Trophoblast cell (in vitro differentiated cells and primary cell): ENCODE measurements around the gene DGKA.
A peak's percentile ranks its signal among the peaks of the same experiment; 100 is the strongest.
"Not testable (repeated sequence)": the region's sequence is repeated elsewhere in the genome, so short reads cannot be mapped to it uniquely, and the experiment has no call there.

ENCODE experiments used
- DNase-seq, 2 donors: peaks; one replicate each; pipeline ENCODE4 v3.0.0-alpha.2; 2016
- H2AFZ ChIP-seq: 2 replicates; pipeline ENCODE4 v1.6.1; 2013; ENCODE audit warnings: low read length, moderate library complexity, mild to moderate bottlenecking; ENCODE audit not compliant: insufficient read depth, poor library complexity
- H2AK5ac ChIP-seq: 2 replicates; pipeline ENCODE4 v1.6.1; 2013; ENCODE audit warnings: mild to moderate bottlenecking, low read length
- H2BK120ac ChIP-seq: 2 replicates; pipeline ENCODE4 v1.6.1; 2013; ENCODE audit warnings: low read length, mild to moderate bottlenecking, moderate library complexity; ENCODE audit not compliant: insufficient read depth, poor library complexity
- H2BK12ac ChIP-seq: 2 replicates; pipeline ENCODE4 v1.6.1; 2013; ENCODE audit warnings: mild to moderate bottlenecking, low read length, moderate library complexity
- H2BK5ac ChIP-seq: 2 replicates; pipeline ENCODE4 v1.6.1; 2013; ENCODE audit warnings: low read length, low read depth, moderate library complexity, mild to moderate bottlenecking; ENCODE audit not compliant: poor library complexity
- H3K14ac ChIP-seq: 2 replicates; pipeline ENCODE4 v1.6.1; 2013; ENCODE audit warnings: mild to moderate bottlenecking, low read length
- H3K18ac ChIP-seq: 2 replicates; pipeline ENCODE4 v1.6.1; 2013; ENCODE audit warnings: mild to moderate bottlenecking, low read length
- H3K23ac ChIP-seq: 2 replicates; pipeline ENCODE4 v1.6.1; 2013; ENCODE audit warnings: low read length
- H3K27ac ChIP-seq: 2 replicates; pipeline ENCODE4 v1.5.1; 2013; ENCODE audit warnings: low read depth, mild to moderate bottlenecking, inconsistent platforms, low read length, moderate library complexity
- H3K27me3 ChIP-seq: 2 replicates; pipeline ENCODE4 v1.6.1; 2013; ENCODE audit warnings: inconsistent platforms, mild to moderate bottlenecking, low read length, moderate library complexity; ENCODE audit not compliant: insufficient read depth
- H3K36me3 ChIP-seq, 2 experiments: 1 replicate in 1 of 2; 2 replicates in 1 of 2; pipeline ENCODE4 v1.6.1; 2013; ENCODE audit warnings: low read length in 2 of 2, mild to moderate bottlenecking in 2 of 2, moderate library complexity in 1 of 2; ENCODE audit not compliant: insufficient read depth in 2 of 2, control insufficient read depth in 1 of 2
- H3K4ac ChIP-seq: 2 replicates; pipeline ENCODE4 v1.6.1; 2013; ENCODE audit warnings: low read depth, mild to moderate bottlenecking, low read length, moderate library complexity
- H3K4me1 ChIP-seq, 2 experiments: 1 replicate in 1 of 2; 2 replicates in 1 of 2; pipeline ENCODE4 v1.6.1; 2013; ENCODE audit warnings: low read length in 2 of 2, mild to moderate bottlenecking in 2 of 2, moderate library complexity in 1 of 2; ENCODE audit not compliant: insufficient read depth in 2 of 2, control insufficient read depth in 1 of 2
- H3K4me2 ChIP-seq: 2 replicates; pipeline ENCODE4 v1.6.1; 2013; ENCODE audit warnings: inconsistent platforms, mild to moderate bottlenecking, low read length, moderate library complexity
- H3K4me3 ChIP-seq: 2 replicates; pipeline ENCODE4 v1.5.1; 2013; ENCODE audit warnings: mild to moderate bottlenecking, low read depth, low read length, inconsistent platforms
- H3K79me1 ChIP-seq: one replicate; pipeline ENCODE4 v1.6.1; 2013; ENCODE audit warnings: low read length
- H3K79me2 ChIP-seq: 2 replicates; pipeline ENCODE4 v1.6.1; 2013; ENCODE audit warnings: low read length, mild to moderate bottlenecking; ENCODE audit not compliant: control insufficient read depth, insufficient read depth, poor library complexity
- H3K9ac ChIP-seq: 2 replicates; pipeline ENCODE4 v1.6.1; 2013; ENCODE audit warnings: mild to moderate bottlenecking, low read length
- H3K9me3 ChIP-seq: 2 replicates; pipeline ENCODE4 v1.6.1; 2013; ENCODE audit warnings: low read depth, mild to moderate bottlenecking, control low read depth, inconsistent platforms, low read length; ENCODE audit not compliant: insufficient read depth
- H4K12ac ChIP-seq: 2 replicates; pipeline ENCODE4 v1.6.1; 2013; ENCODE audit warnings: low read depth, mild to moderate bottlenecking, low read length, moderate library complexity
- H4K8ac ChIP-seq: 2 replicates; pipeline ENCODE4 v1.6.1; 2013; ENCODE audit warnings: low read depth, mild to moderate bottlenecking, low read length, moderate library complexity
- H4K91ac ChIP-seq: one replicate; pipeline ENCODE4 v1.6.1; 2013; ENCODE audit warnings: low read depth, mild to moderate bottlenecking, low read length, moderate library complexity
- WGBS: extraction: QIAGEN DNeasy Blood & Tissue Kit; methylation state at CpG from one replicate; pipeline ENCODE4 v1.1.7; 2013; ENCODE audit warnings: missing lambda C conversion rate; ENCODE audit not compliant: insufficient read length, insufficient coverage; ENCODE audit errors: extremely low coverage; 5-methylcytosine and 5-hydroxymethylcytosine counted together

Gene DGKA

GRCh38 chr12:55909513-55909884 is 21.5 kb upstream of the DGKA start:
- no peak for DNase-seq
- no peaks in the 10 kb centered on the region for H3K79me1 ChIP-seq
- no peak overlapping the region for H4K8ac ChIP-seq
- H3K14ac ChIP-seq = no peak overlapping the region
- H3K9ac ChIP-seq = no peak overlapping the region
- no peak overlapping the region for H2BK120ac ChIP-seq
- no peak overlapping the region for H3K4me3 ChIP-seq
- H3K36me3 ChIP-seq = peaks cover 2 to 13% of the 10 kb centered on the region in 2 experiments
- H2AK5ac ChIP-seq = no peak overlapping the region
- H4K12ac ChIP-seq = no peak overlapping the region
- no peak overlapping the region for H3K4ac ChIP-seq
- H3K9me3 ChIP-seq = no peaks in the 10 kb centered on the region
- no peak overlapping the region for H2BK12ac ChIP-seq
- no peak overlapping the region for H3K4me2 ChIP-seq
- H3K18ac ChIP-seq = no peak overlapping the region
- H3K4me1 ChIP-seq = no peaks in the 10 kb centered on the region
- no peaks in the 10 kb centered on the region for H3K27me3 ChIP-seq
- H2BK5ac ChIP-seq = no peak overlapping the region
- no peak overlapping the region for H3K23ac ChIP-seq
- peaks cover 2% of the 10 kb centered on the region for H3K79me2 ChIP-seq
- no peak overlapping the region for H4K91ac ChIP-seq
- no peak overlapping the region for H3K27ac ChIP-seq
- WGBS = no CpG with 5 or more reads among the region's 2 CpGs
- no peak overlapping the region for H2AFZ ChIP-seq

- peaks cover 4% of the 10 kb centered on the region for H3K79me2 ChIP-seq
- H2BK120ac ChIP-seq = no peak overlapping the region
- no peak overlapping the region for H3K9ac ChIP-seq
- no peak overlapping the region for H4K8ac ChIP-seq
- H3K4me1 ChIP-seq = no peaks in the 10 kb centered on the region
- no peak for DNase-seq
- H2BK5ac ChIP-seq = no peak overlapping the region
- H4K12ac ChIP-seq = no peak overlapping the region
- no peak overlapping the region for H3K14ac ChIP-seq
- peaks cover 2 to 12% of the 10 kb centered on the region in 2 experiments for H3K36me3 ChIP-seq
- no peaks in the 10 kb centered on the region for H3K27me3 ChIP-seq
- no peak overlapping the region for H3K18ac ChIP-seq
- H3K79me1 ChIP-seq = no peaks in the 10 kb centered on the region
- H3K9me3 ChIP-seq = no peaks in the 10 kb centered on the region
- H4K91ac ChIP-seq = no peak overlapping the region
- WGBS = no CpG with 5 or more reads among the region's 4 CpGs
- no peak overlapping the region for H3K4me2 ChIP-seq
- H3K23ac ChIP-seq = no peak overlapping the region
- no peak overlapping the region for H3K4ac ChIP-seq
- no peak overlapping the region for H2BK12ac ChIP-seq
- H2AFZ ChIP-seq = no peak overlapping the region
- no peak overlapping the region for H2AK5ac ChIP-seq
- no peak overlapping the region for H3K4me3 ChIP-seq
- no peak overlapping the region for H3K27ac ChIP-seq
Observed at GRCh38 chr12:55912908-55913307, 18.1 kb upstream of the DGKA start.

- Histone ChIP-seq H2BK120ac (no peak overlapping the region), H2AK5ac (no peak overlapping the region), H3K36me3 (peaks cover 2 to 13% of the 10 kb centered on the region in 2 experiments), H4K8ac (no peak overlapping the region), H4K91ac (no peak overlapping the region), H3K9me3 (no peaks in the 10 kb centered on the region), H3K27ac (no peak overlapping the region), H3K27me3 (no peaks in the 10 kb centered on the region), H2AFZ (no peak overlapping the region), H2BK12ac (no peak overlapping the region), H3K23ac (no peak overlapping the region), H3K4me2 (no peak overlapping the region), H2BK5ac (no peak overlapping the region), H3K79me1 (no peaks in the 10 kb centered on the region), H3K9ac (no peak overlapping the region), H3K79me2 (peaks cover 8% of the 10 kb centered on the region), H3K4me1 (no peaks in the 10 kb centered on the region), H4K12ac (no peak overlapping the region), H3K14ac (no peak overlapping the region), H3K4ac (no peak overlapping the region), H3K4me3 (no peak overlapping the region), H3K18ac (no peak overlapping the region)
- DNase-seq = no peak
- no CpG with 5 or more reads among the region's 3 CpGs for WGBS
Observed at GRCh38 chr12:55915482-55915859, 15.5 kb upstream of the DGKA start.

- not testable (repeated sequence) for H3K27me3 ChIP-seq, H3K18ac ChIP-seq, H2AFZ ChIP-seq, H3K27ac ChIP-seq, H3K36me3 ChIP-seq, H4K91ac ChIP-seq, H2BK120ac ChIP-seq, H3K14ac ChIP-seq, H4K12ac ChIP-seq, H4K8ac ChIP-seq, H3K23ac ChIP-seq, H3K4me1 ChIP-seq, H3K4me3 ChIP-seq, H3K79me1 ChIP-seq, H3K9ac ChIP-seq, H3K4me2 ChIP-seq, H3K79me2 ChIP-seq, H2AK5ac ChIP-seq, H2BK5ac ChIP-seq, H2BK12ac ChIP-seq, H3K9me3 ChIP-seq
- WGBS = no CpG with 5 or more reads among the region's 3 CpGs
- H3K4ac ChIP-seq = peak overlapping the region; percentile 55
- peak in 1 of 2 donors; percentile 18 for DNase-seq
Observed at GRCh38 chr12:55919032-55919431, 11.9 kb upstream of the DGKA start.
